ENCODE results near the gene CCDC51.
"Not testable (repeated sequence)": the region's sequence is repeated elsewhere in the genome, so short reads cannot be mapped to it uniquely, and the experiment has no call there.

Gene CCDC51

GRCh38 chr3:48409291-48410201, 30.4 kb downstream of the CCDC51 start:
- in situ Hi-C loops (cut with MboI; ENCODE audit: low sequenced_read_pairs), result no loop called here

GRCh38 chr3:48408823-48409281, 31.1 kb downstream of the CCDC51 start:
- in situ Hi-C loops (cut with MboI; ENCODE audit: low sequenced_read_pairs), result no loop called here

GRCh38 chr3:48407542-48408099, 32.3 kb downstream of the CCDC51 start:
- in situ Hi-C loops (cut with MboI; ENCODE audit: low sequenced_read_pairs), result no loop called here

- in situ Hi-C loops (cut with MboI; ENCODE audit: low sequenced_read_pairs), result no loop called here
Measured at GRCh38 chr3:48406443-48407431, 33.2 kb downstream of the CCDC51 start.

GRCh38 chr3:48405971-48406370, 33.9 kb downstream of the CCDC51 start:
- in situ Hi-C loops (cut with MboI; ENCODE audit: low sequenced_read_pairs), result no loop called here

- in situ Hi-C loops (cut with MboI; ENCODE audit: low sequenced_read_pairs), result no loop called here
Measured at GRCh38 chr3:48405343-48405881, 34.5 kb downstream of the CCDC51 start.

GRCh38 chr3:48404440-48405342, 35.2 kb downstream of the CCDC51 start:
- in situ Hi-C loops (cut with MboI; ENCODE audit: low sequenced_read_pairs), result no loop called here

GRCh38 chr3:48403533-48404439, 36.1 kb downstream of the CCDC51 start:
- in situ Hi-C loops (cut with MboI; ENCODE audit: low sequenced_read_pairs), result no loop called here

GRCh38 chr3:48402907-48403306, 37.0 kb downstream of the CCDC51 start:
- in situ Hi-C loops (cut with MboI; ENCODE audit: low sequenced_read_pairs), result no loop called here

- in situ Hi-C loops (cut with MboI; ENCODE audit: low sequenced_read_pairs), result no loop called here
Measured at GRCh38 chr3:48402281-48402732, 37.6 kb downstream of the CCDC51 start.

GRCh38 chr3:48401434-48401901, 38.5 kb downstream of the CCDC51 start:
- in situ Hi-C loops (cut with MboI; ENCODE audit: low sequenced_read_pairs), result not testable (repeated sequence)

GRCh38 chr3:48400824-48401433, 39.0 kb downstream of the CCDC51 start:
- in situ Hi-C loops (cut with MboI; ENCODE audit: low sequenced_read_pairs), result no loop called here

GRCh38 chr3:48399387-48400172, 40.3 kb downstream of the CCDC51 start:
- in situ Hi-C loops (cut with MboI; ENCODE audit: low sequenced_read_pairs), result no loop called here

- in situ Hi-C loops (cut with MboI; ENCODE audit: low sequenced_read_pairs), result no loop called here
Measured at GRCh38 chr3:48398701-48399386, 41.1 kb downstream of the CCDC51 start.

- in situ Hi-C loops (cut with MboI; ENCODE audit: low sequenced_read_pairs), result no loop called here
Measured at GRCh38 chr3:48397767-48398681, 41.9 kb downstream of the CCDC51 start.

GRCh38 chr3:48395714-48396113, 44.2 kb downstream of the CCDC51 start:
- in situ Hi-C loops (cut with MboI; ENCODE audit: low sequenced_read_pairs), result no loop called here
